DND-41 (cell line): Measurements from ENCODE around the gene CLN5.

Source experiments
- CTCF ChIP-seq: IDR thresholded peaks from 2 replicates; pipeline ENCODE4 v1.5.1; 2012; ENCODE audit warnings: borderline replicate concordance, low read length, moderate library complexity, mild to moderate bottlenecking; ENCODE audit not compliant: poor library complexity, severe bottlenecking; ENCODE audit errors: extremely low read depth
- EZH2 ChIP-seq: IDR thresholded peaks from 3 replicates; pipeline ENCODE4 v1.6.1; 2012; ENCODE audit warnings: borderline replicate concordance, low read depth, mild to moderate bottlenecking, moderate library complexity, low read length, inconsistent platforms; ENCODE audit not compliant: severe bottlenecking

GRCh38 chr13:76965759-76966421, 26.0 kb upstream of the CLN5 start:
- no peak for TF ChIP-seq CTCF
- TF ChIP-seq EZH2: no peak
